Measurements from ENCODE around the gene FIGN. TPM values are rescaled to one million over a fixed set of nuclear protein-coding genes. Genes with fewer than 3 reads are reported as not detected.

Gene FIGN
- total and polyA plus RNA-seq, 9 of the 15 experiments (the other 6 are each of a cell fraction or from before 2014, with no cell fraction given) = 0.02 TPM; not detected in 8

- CTCF ChIA-PET (ENCODE audit: low intra/inter-chr PET ratio) = no interaction called here
- in situ Hi-C loops (cut with MboI) = no loop called here
- TF ChIP-seq SNAPC5 (CRISPR knock-in tag; IDR thresholded peaks at IDR 0.05) = no peak
- no peak for TF ChIP-seq KAT2B (IDR thresholded peaks at IDR 0.05; ENCODE audit: low read depth, low read length)
- TF ChIP-seq SAFB (IDR thresholded peaks at IDR 0.05; ENCODE audit: borderline replicate concordance, low read depth, low read length) = no peak
- no peak for TF ChIP-seq LCOR (CRISPR knock-in tag; IDR thresholded peaks at IDR 0.05)
- TF ChIP-seq FOXM1 (IDR thresholded peaks at IDR 0.05; ENCODE audit: low read depth) = no peak
- TF ChIP-seq FOXM1 (CRISPR knock-in tag; IDR thresholded peaks at IDR 0.05; ENCODE audit: low read depth) = no peak
- TF ChIP-seq ARNT (IDR thresholded peaks at IDR 0.05) = no peak
- no peak for TF ChIP-seq MGA (IDR thresholded peaks at IDR 0.05)
- TF ChIP-seq E2F6 (IDR thresholded peaks at IDR 0.05; ENCODE audit: borderline replicate concordance in 1 of 2, extremely low read depth in 1 of 2, insufficient read depth in 1 of 2, insufficient read length in 1 of 2, low read depth in 1 of 2, low read length in 1 of 2, poor library complexity in 1 of 2, severe bottlenecking in 1 of 2) = no peak
- no peak for TF ChIP-seq ZSCAN29 (IDR thresholded peaks at IDR 0.05)
- TF ChIP-seq CAMTA2 (CRISPR knock-in tag; conservative IDR thresholded peaks at IDR 0.05) = no peak
- TF ChIP-seq BCL6 (CRISPR knock-in tag; IDR thresholded peaks at IDR 0.05) = no peak
Observed at GRCh38 chr2:163697429-163697828, 38.4 kb downstream of the FIGN start.

More at GRCh38 chr2:163697429-163697828, 38.4 kb downstream of the FIGN start:
- no peaks in the 10 kb centered on the region for H3K79me2 ChIP-seq (ENCODE audit: control insufficient read depth, insufficient read depth, low read length)
- H3K9ac ChIP-seq (ENCODE audit: insufficient read depth in 1 of 2, low read depth in 2 of 2, low read length in 2 of 2) = no peak overlapping the region
- no peaks in the 10 kb centered on the region for H3K36me3 ChIP-seq (ENCODE audit: control insufficient read depth, insufficient read depth, low read length)
- no TSS peak for BruUV-seq (replicated peaks)
- intact Hi-C loops (cut with micrococcal nuclease) = no loop called here
- H3K4me3 ChIP-seq = no peak overlapping the region
- H3K9me1 ChIP-seq (ENCODE audit: control insufficient read depth, insufficient read depth, low read length) = no peaks in the 10 kb centered on the region
- DNase-seq (ENCODE audit: extremely low read depth in 1 of 4, low spot score in 3 of 4) (no peak), FAIRE-seq (no peak), ATAC-seq (no peak)
- 2% methylated on average over 3 of the region's 3 CpGs for WGBS (ENCODE audit: insufficient coverage, low coverage, missing lambda C conversion rate)
- H3K4me1 ChIP-seq (replicated peaks in 1 of 2; ENCODE audit: control insufficient read depth in 2 of 2, insufficient read depth in 2 of 2, low read length in 2 of 2) = no peaks in the 10 kb centered on the region
- H2AFZ ChIP-seq (ENCODE audit: low read depth, low read length) = no peak overlapping the region
- peaks cover 2% of the 10 kb centered on the region for H3K9me3 ChIP-seq (replicated peaks; ENCODE audit: control insufficient read depth, insufficient read depth, low read depth, low read length)
- no peak overlapping the region for H3K4me2 ChIP-seq (ENCODE audit: insufficient read depth, low read length)
- POLR2A ChIA-PET = no interaction called here
- no peak overlapping the region for H3K27ac ChIP-seq (ENCODE audit: extremely low read depth, low read depth, low read length)
- H4K20me1 ChIP-seq (replicated peaks; ENCODE audit: control insufficient read depth, insufficient read depth, low read length) = no peaks in the 10 kb centered on the region
- H3K27me3 ChIP-seq (ENCODE audit: control insufficient read depth in 2 of 2, insufficient read depth in 2 of 2, low read length in 2 of 2) = no peaks in the 10 kb centered on the region

Measured in K562 (cell line).